ENCODE measurements around the gene TMEM167A.

The TMEM167A gene, protein sequence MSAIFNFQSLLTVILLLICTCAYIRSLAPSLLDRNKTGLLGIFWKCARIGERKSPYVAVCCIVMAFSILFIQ

DNA sequence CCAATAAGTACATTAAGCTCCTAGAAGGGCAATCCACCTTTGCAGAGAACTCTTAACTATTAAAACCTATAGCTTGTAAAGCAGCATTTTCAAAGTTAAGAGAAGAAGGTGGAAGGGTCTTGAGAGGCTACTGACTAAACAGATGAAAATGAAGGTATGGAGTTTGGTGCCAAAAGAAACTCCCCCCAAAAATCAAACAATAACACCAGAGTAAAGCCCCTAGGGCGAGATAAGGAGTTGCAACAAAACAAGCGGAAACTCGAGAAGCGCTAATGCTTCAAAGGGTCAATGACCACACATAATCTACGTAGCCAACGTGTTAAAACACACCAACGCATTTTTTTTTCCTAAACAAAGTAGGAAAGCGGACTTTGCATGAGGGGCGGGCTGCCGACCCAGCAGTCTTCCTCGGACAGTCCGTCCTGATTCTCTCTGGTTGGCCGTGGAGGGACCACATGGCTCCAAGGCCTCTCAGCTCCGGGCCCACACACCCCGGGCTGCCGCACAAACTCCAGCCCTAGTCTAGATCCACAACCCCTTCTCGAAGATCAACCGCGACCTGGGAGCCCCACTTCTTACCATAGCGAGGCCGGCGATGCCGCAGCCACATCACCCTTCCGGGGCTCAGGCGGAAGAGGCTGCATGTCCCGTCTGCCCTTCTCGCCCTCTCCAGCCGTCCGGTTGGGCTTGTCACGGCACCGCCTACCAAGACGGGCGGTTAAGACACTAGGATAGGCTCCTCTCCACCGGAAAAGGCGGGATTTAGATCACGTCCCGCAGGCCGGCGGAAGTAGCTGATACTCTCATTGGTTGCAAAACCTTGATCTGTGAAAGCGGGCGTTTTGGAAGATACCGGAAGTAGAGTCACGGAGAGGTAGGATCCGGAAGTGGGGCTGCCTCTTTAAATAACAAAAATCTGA, at the start of gene TMEM167A, which contains the start of gene XRCC4:
Gene TMEM167A (minus strand): TSS at position 653 of the 920 bp plus-strand sequence. CDS start 71 bp downstream, at position 582.
Gene XRCC4 (plus strand): TSS at position 806 of the 920 bp plus-strand sequence. CDS start 27,373 bp downstream, outside the sequence.
- Histone ChIP-seq H3K4me1 (peaks cover 16% of the 10 kb centered on the region), H3K36me3 (replicated peaks) (peaks cover 3% of the 10 kb centered on the region), H3K4me3 (peak within 1 kb of the TSS; percentile 84), H3K9me3 (no peaks in the 10 kb centered on the region), H3K27me3 (ENCODE audit: low read depth) (no peaks in the 10 kb centered on the region)
- peak; percentile 96 to 97 for DNase-seq (ENCODE audit: low spot score in 2 of 2)
- in situ Hi-C loops (cut with MboI; ENCODE audit: low sequenced_read_pairs), result no loop called here

DNA sequence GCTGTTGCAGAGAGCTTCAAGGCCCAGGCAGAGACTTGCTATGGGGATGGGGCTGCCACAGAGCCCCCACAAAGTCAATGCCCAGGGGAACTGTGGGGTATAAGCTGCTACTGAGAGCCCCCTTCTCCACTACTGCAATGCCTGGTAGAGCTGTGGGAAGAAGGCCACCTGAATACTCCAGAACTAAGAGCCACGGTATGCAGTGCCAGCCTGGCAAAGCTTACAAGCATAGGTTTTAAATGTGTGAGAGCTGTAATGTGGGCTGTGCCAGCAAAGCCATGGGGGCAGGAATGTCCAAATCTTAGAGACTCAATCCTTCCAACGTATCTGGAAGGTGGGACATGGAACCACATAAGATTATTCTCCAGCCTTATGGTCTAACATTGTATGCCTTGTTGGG, 49.3 kb upstream of the TMEM167A start:
- Histone ChIP-seq H3K36me3 (replicated peaks) (no peaks in the 10 kb centered on the region), H3K4me1 (no peaks in the 10 kb centered on the region), H3K9me3 (no peaks in the 10 kb centered on the region), H3K4me3 (no peak overlapping the region), H3K27me3 (ENCODE audit: low read depth) (no peaks in the 10 kb centered on the region)
- in situ Hi-C loops (cut with MboI; ENCODE audit: low sequenced_read_pairs), result no loop called here
- DNase-seq (ENCODE audit: low spot score in 2 of 2), result no peak

DNA sequence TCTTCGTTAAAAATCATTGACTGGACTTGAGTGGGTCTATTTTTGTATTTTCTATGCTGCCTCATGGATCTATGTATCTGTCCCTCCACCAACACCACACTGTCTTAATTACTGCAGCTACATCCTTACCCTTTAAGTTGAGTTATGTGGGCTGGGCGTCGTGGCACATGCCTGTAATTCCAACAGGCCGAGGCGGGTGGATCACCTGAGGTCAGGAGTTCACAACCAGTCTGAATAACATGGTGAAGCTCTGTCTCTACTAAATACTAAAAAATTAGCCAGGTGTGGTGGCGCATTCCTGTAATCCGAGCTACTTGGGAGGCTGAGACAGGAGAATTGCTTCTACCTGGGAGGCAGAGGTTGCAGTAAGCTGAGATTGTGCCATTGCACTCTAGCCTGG, 48.4 kb upstream of the TMEM167A start:
- H3K27me3 ChIP-seq (ENCODE audit: low read depth), result no peaks in the 10 kb centered on the region
- H3K9me3 ChIP-seq, result no peaks in the 10 kb centered on the region
- in situ Hi-C loops (cut with MboI; ENCODE audit: low sequenced_read_pairs), result no loop called here
- no peak overlapping the region for H3K4me3 ChIP-seq
- no peaks in the 10 kb centered on the region for H3K4me1 ChIP-seq
- DNase-seq (ENCODE audit: low spot score in 2 of 2), result no peak
- no peaks in the 10 kb centered on the region for H3K36me3 ChIP-seq (replicated peaks)

DNA sequence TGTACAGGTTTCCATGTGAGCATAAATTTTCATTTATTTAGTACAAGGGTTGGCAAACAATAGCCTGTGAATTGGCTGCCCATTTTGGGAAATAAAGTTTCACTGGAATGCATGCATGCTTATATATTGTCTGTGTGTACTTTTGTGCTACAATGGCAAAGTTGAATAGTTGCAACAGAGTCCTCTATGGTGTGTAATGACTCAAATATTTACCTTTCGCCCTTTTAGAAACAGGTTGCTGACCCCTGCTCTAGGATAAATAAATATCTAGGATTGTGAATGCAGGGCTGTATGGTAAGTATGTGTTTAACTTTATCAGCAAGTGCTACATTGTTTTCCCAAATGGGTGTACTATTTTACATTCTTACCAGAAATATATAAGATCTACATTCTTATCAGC, 47.4 kb upstream of the TMEM167A start:
- H3K4me1 ChIP-seq, result no peaks in the 10 kb centered on the region
- H3K36me3 ChIP-seq (replicated peaks), result no peaks in the 10 kb centered on the region
- no peak for DNase-seq (ENCODE audit: low spot score in 2 of 2)
- H3K27me3 ChIP-seq (ENCODE audit: low read depth), result no peaks in the 10 kb centered on the region
- H3K4me3 ChIP-seq, result no peak overlapping the region
- no peaks in the 10 kb centered on the region for H3K9me3 ChIP-seq
- in situ Hi-C loops (cut with MboI; ENCODE audit: low sequenced_read_pairs), result no loop called here

DNA sequence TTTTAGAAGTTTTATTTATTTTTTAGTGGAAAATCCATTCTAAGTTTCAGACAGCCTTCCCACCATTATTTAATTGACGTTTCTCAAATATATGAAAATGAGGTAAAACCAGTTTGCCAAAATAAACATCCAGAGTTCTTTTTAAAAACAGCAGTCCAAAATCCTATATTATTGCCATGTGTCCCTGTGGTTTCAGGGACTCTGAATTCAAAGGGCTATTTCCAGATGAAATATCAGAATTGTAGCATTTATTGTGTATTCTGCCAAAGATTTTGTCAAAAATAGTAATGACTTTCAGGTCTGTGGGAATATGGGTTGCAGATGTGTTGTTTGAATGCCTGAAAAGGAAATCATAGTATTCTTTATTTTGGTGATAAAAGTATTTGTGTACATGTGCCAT, 41.8 kb upstream of the TMEM167A start:
- no peak for DNase-seq (ENCODE audit: low spot score in 2 of 2)
- Histone ChIP-seq H3K4me3 (no peak overlapping the region), H3K36me3 (replicated peaks) (no peaks in the 10 kb centered on the region), H3K27me3 (ENCODE audit: low read depth) (no peaks in the 10 kb centered on the region), H3K9me3 (no peaks in the 10 kb centered on the region), H3K4me1 (no peaks in the 10 kb centered on the region)
- in situ Hi-C loops (cut with MboI; ENCODE audit: low sequenced_read_pairs), result no loop called here

DNA sequence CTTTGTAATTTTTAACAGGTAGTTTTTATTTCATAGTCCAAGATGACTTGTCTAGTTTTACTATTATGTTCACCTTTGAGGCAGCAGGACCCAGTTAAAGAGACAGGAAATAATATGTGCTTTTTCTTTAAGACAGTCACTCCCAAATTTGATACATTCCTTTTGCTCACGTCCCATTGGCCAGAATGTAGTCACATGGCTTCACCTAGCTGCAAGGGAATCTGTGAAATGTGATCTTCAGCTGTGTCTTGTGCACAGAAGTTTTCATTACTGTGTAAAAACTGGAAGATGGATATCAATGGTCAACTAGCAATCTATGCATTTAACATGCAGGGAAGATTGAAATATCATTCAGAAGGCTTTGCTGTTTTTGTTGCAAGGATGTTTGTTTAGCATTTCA, 41.3 kb upstream of the TMEM167A start:
- Histone ChIP-seq H3K9me3 (no peaks in the 10 kb centered on the region), H3K27me3 (ENCODE audit: low read depth) (no peaks in the 10 kb centered on the region), H3K4me1 (no peaks in the 10 kb centered on the region), H3K36me3 (replicated peaks) (no peaks in the 10 kb centered on the region), H3K4me3 (no peak overlapping the region)
- no peak for DNase-seq (ENCODE audit: low spot score in 2 of 2)
- in situ Hi-C loops (cut with MboI; ENCODE audit: low sequenced_read_pairs), result no loop called here

DNA sequence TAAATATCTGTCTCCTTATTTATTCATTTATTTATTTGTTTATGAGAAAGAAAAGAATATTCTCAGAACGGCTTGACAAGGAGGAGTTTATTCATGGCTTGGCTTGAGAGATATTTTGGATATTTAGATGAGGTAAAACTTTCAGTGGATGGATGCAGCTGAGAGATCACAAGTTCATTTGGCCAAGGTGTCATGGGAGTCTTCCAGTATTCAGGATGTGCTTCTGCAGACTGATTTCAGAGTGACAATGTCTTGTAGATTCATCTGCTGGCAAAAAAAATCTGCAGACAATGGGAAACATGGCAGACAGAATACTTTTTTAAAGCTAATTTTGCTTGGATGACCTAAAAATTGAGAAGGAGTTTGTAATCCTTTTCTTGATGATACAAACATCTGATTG, 38.6 kb upstream of the TMEM167A start:
- H3K27me3 ChIP-seq (ENCODE audit: low read depth), result no peaks in the 10 kb centered on the region
- in situ Hi-C loops (cut with MboI; ENCODE audit: low sequenced_read_pairs), result no loop called here
- H3K4me1 ChIP-seq, result no peaks in the 10 kb centered on the region
- DNase-seq (ENCODE audit: low spot score in 2 of 2), result no peak
- no peaks in the 10 kb centered on the region for H3K9me3 ChIP-seq
- H3K4me3 ChIP-seq, result no peak overlapping the region
- no peaks in the 10 kb centered on the region; the same call in 1 of the 2 replicates for H3K36me3 ChIP-seq (replicated peaks)

DNA sequence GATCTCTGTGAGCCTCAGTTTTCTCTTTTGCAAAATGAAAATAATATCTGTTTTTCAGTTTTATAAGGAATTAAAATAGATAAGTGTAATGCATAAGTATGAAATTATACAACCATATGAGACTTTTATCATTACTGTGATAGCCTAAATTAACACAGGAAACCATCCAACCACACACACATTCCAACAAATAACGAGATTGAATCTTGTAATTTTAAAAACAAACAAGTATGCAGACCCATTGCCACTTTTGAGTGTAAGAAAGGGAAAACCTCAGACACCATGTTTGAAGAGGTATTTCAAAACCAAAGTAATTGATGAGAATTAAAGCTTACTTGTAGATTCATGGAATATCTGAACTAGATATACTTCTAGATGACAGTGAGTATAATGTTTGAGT, 32.2 kb upstream of the TMEM167A start:
- DNase-seq (ENCODE audit: low spot score in 2 of 2), result no peak
- H3K27me3 ChIP-seq (ENCODE audit: low read depth), result no peaks in the 10 kb centered on the region
- H3K36me3 ChIP-seq (replicated peaks), result no peaks in the 10 kb centered on the region; the same call in 1 of the 2 replicates
- H3K4me3 ChIP-seq, result no peak overlapping the region
- H3K9me3 ChIP-seq, result no peaks in the 10 kb centered on the region
- in situ Hi-C loops (cut with MboI; ENCODE audit: low sequenced_read_pairs), result no loop called here
- H3K4me1 ChIP-seq, result no peaks in the 10 kb centered on the region

DNA sequence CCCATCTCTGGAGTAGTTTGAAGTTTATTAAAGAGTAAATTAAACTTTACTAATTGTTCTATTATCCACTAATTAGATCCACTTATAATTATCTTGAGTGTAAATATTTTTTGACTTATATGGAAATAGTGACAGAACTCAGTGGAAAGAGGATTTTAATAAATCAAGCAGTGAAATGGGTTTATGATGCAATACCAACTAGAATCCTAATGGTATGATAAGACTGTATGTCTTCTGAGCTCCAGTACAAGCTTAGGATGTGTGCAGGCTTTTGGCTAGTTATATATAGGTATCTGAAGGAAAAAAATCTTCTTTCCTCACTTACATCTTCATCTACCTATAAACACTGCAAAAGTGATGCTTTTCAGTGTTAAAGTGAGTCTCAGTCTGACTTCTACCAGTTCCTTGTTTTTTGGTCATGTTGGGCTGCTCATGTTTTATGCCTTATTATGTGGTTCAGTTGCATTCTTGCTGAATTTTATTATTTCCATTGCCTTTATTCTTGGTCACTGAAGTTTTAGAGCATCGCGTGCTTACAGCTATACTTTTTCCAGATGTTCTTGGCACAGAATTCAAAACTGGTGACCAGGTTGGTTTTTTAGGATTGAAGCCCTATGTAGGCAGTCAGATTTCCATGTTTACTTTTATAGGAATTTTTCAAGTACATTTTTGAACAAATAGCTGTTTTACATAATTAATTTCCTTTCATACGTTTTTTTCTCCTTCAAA, 30.7 kb upstream of the TMEM167A start:
- DNase-seq (ENCODE audit: low spot score in 2 of 2), result no peak
- H3K27me3 ChIP-seq (ENCODE audit: low read depth), result no peaks in the 10 kb centered on the region
- H3K4me1 ChIP-seq, result no peaks in the 10 kb centered on the region
- in situ Hi-C loops (cut with MboI; ENCODE audit: low sequenced_read_pairs), result no loop called here
- no peaks in the 10 kb centered on the region; the same call in 1 of the 2 replicates for H3K36me3 ChIP-seq (replicated peaks)
- H3K4me3 ChIP-seq, result no peak overlapping the region
- no peaks in the 10 kb centered on the region for H3K9me3 ChIP-seq

DNA sequence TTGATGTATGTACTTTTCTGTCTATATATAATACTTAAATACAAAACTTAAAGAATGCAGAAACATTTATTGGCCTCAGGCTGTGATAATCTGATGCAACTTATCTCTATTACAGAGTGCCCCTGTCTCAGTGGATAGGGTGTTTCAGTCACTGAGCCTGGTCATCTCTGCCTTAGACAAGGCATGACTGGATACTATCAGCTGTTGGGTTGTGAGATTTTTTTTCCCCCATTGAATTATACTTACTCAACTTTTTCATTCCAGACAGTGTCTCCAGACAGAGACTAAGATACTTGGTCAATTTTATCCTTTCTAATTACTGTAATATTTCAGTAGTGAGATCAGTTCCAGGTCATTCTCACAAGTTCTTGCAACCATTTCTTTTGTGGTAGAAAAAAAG, 26.8 kb upstream of the TMEM167A start:
- H3K27me3 ChIP-seq (ENCODE audit: low read depth), result no peaks in the 10 kb centered on the region
- no peak overlapping the region for H3K4me3 ChIP-seq
- in situ Hi-C loops (cut with MboI; ENCODE audit: low sequenced_read_pairs), result no loop called here
- DNase-seq (ENCODE audit: low spot score in 2 of 2), result no peak
- no peaks in the 10 kb centered on the region for H3K9me3 ChIP-seq
- no peaks in the 10 kb centered on the region for H3K36me3 ChIP-seq (replicated peaks)
- H3K4me1 ChIP-seq, result no peaks in the 10 kb centered on the region

DNA sequence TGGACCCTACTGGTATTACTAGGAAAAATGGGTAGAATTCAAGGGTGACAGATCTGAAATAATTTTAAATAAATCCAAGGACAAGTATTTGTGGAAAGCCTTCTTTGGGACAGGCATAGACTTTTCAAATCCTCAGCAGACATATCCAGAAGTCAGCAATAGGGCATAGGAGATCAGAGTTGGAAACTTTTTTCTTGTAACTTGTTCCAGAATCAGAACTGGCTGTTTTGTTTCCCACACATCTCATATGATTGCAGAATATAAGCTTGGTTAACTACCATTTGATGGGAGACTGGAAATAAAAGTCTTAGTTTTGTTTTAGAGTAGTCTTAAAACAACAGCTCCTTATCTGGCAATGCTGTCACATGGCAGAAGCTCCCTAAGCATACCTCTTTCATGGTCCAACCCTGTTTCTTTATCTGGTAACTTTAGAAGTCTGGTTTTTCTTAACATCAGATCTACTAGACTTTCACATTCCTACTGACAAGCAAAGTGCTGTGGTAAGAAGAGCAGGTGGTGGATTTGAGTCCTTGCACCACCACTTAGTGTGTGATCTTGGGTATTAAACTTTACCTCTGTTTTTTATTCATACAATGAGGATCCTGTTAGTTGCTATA, 25.3 kb upstream of the TMEM167A start:
- in situ Hi-C loops (cut with MboI; ENCODE audit: low sequenced_read_pairs), result no loop called here
- Histone ChIP-seq H3K4me3 (no peak overlapping the region), H3K27me3 (ENCODE audit: low read depth) (no peaks in the 10 kb centered on the region), H3K9me3 (no peaks in the 10 kb centered on the region), H3K36me3 (replicated peaks) (no peaks in the 10 kb centered on the region), H3K4me1 (no peaks in the 10 kb centered on the region)
- DNase-seq (ENCODE audit: low spot score in 2 of 2), result no peak

DNA sequence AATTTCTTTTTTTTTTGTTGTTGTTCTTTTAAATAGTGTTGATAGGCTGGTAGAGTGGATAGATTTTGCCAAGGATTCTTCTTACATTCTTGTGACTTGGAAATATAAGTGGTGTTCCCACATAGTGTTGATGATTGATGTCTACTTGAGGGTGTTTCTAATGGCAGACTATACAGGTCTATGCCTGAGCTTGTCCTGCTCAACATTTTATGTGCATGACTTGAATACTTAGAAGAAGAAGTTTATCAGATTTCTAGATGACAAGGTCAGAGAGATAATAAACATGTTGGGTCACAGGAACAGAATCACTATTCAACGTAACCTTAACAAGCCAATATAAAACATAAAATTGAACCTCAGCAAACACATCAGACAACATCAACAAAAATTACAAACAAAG, 24.3 kb upstream of the TMEM167A start:
- Histone ChIP-seq H3K27me3 (ENCODE audit: low read depth) (no peaks in the 10 kb centered on the region), H3K4me1 (no peaks in the 10 kb centered on the region), H3K9me3 (no peaks in the 10 kb centered on the region), H3K36me3 (replicated peaks) (no peaks in the 10 kb centered on the region), H3K4me3 (no peak overlapping the region)
- in situ Hi-C loops (cut with MboI; ENCODE audit: low sequenced_read_pairs), result no loop called here
- DNase-seq (ENCODE audit: low spot score in 2 of 2), result no peak

DNA sequence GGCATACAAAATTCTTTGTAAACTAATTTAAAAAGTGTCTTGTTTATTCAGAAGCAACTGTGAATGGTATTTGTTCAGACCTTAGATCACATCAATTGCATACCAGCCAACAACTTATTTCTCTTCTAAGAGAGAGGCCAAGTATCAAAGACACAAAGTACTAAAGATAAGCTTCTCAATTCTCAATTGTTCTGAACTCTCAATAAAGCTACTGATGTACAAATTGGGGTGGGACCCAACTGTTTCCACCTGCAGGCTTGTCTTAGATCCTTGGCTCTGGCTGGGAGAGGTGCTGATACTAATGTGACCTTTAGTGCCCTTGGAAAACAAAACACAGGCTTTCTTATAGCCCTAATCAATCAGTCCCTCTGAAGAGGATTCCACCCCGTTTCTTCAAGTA, 22.3 kb upstream of the TMEM167A start:
- DNase-seq (ENCODE audit: low spot score in 2 of 2), result no peak
- in situ Hi-C loops (cut with MboI; ENCODE audit: low sequenced_read_pairs), result no loop called here

More for the DNA sequence above, 22.3 kb upstream of the TMEM167A start:
- Histone ChIP-seq H3K4me1 (no peaks in the 10 kb centered on the region), H3K4me3 (no peak overlapping the region), H3K36me3 (replicated peaks) (no peaks in the 10 kb centered on the region), H3K9me3 (no peaks in the 10 kb centered on the region), H3K27me3 (ENCODE audit: low read depth) (no peaks in the 10 kb centered on the region)

Measured in HAP-1 (cell line).